HG02973 (cell line): ENCODE results near the gene B4GALT4.
"Not testable (repeated sequence)": the region's sequence is repeated elsewhere in the genome, so short reads cannot be mapped to it uniquely, and the experiment has no call there.

Experiments used
- ATAC-seq: cut with Tn5 transposase; IDR thresholded peaks from one replicate; pipeline ENCODE4 v1.9.1; 2021; ENCODE audit warnings: moderate library complexity; ENCODE audit not compliant: unreplicated experiment

Gene B4GALT4

GRCh38 chr3:119240591-119241434 is at the start of gene B4GALT4:
B4GALT4 (minus strand) TSS chr3:119240878; CDS start chr3:119230099, 10,779 bp downstream.
- ATAC-seq: peak; percentile 87

- ATAC-seq: no peak
Measured at GRCh38 chr3:119289404-119289770, 48.7 kb upstream of the B4GALT4 start.

- ATAC-seq: no peak
Measured at GRCh38 chr3:119288669-119289403, 48.2 kb upstream of the B4GALT4 start.

- no peak for ATAC-seq
Measured at GRCh38 chr3:119279584-119280243, 39.0 kb upstream of the B4GALT4 start.

- ATAC-seq: no peak
Measured at GRCh38 chr3:119279101-119279554, 38.5 kb upstream of the B4GALT4 start.

- ATAC-seq: no peak
Measured at GRCh38 chr3:119276680-119277079, 36.0 kb upstream of the B4GALT4 start.

GRCh38 chr3:119270212-119270611 is 29.5 kb upstream of the B4GALT4 start:
- not testable (repeated sequence) for ATAC-seq

GRCh38 chr3:119261055-119261454 is 20.4 kb upstream of the B4GALT4 start:
- ATAC-seq: no peak

- ATAC-seq: no peak
Measured at GRCh38 chr3:119259821-119260220, 19.1 kb upstream of the B4GALT4 start.

- peak; percentile 94 for ATAC-seq
Measured at GRCh38 chr3:119258915-119259314, 18.2 kb upstream of the B4GALT4 start.

GRCh38 chr3:119257654-119258410 is 17.2 kb upstream of the B4GALT4 start:
- ATAC-seq: peak; percentile 66

GRCh38 chr3:119257111-119257510 is 16.4 kb upstream of the B4GALT4 start:
- ATAC-seq: no peak

GRCh38 chr3:119255214-119255613 is 14.5 kb upstream of the B4GALT4 start:
- ATAC-seq: no peak

- ATAC-seq: no peak
Measured at GRCh38 chr3:119245778-119246177, 5.1 kb upstream of the B4GALT4 start.

- no peak for ATAC-seq
Measured at GRCh38 chr3:119243712-119244111, 3.0 kb upstream of the B4GALT4 start.

- not testable (repeated sequence) for ATAC-seq
Measured at GRCh38 chr3:119243058-119243529, 2.4 kb upstream of the B4GALT4 start.

GRCh38 chr3:119242387-119243057 is 1.8 kb upstream of the B4GALT4 start:
- not testable (repeated sequence) for ATAC-seq

- peak; percentile 16 for ATAC-seq
Measured at GRCh38 chr3:119240101-119240590, 532 bp downstream of the B4GALT4 start.

- ATAC-seq: no peak
Measured at GRCh38 chr3:119239206-119239820, 1.4 kb downstream of the B4GALT4 start.
